NCI-H2029 (cell line): Measurements from ENCODE around the gene CPLANE1.
"Not testable (repeated sequence)": the region's sequence is repeated elsewhere in the genome, so short reads cannot be mapped to it uniquely, and the experiment has no call there.

Experiments used
- DNase-seq: peaks from one replicate; lab custom pipeline; 2025; lab: John Stamatoyannopoulos, UW

Gene CPLANE1

DNA sequence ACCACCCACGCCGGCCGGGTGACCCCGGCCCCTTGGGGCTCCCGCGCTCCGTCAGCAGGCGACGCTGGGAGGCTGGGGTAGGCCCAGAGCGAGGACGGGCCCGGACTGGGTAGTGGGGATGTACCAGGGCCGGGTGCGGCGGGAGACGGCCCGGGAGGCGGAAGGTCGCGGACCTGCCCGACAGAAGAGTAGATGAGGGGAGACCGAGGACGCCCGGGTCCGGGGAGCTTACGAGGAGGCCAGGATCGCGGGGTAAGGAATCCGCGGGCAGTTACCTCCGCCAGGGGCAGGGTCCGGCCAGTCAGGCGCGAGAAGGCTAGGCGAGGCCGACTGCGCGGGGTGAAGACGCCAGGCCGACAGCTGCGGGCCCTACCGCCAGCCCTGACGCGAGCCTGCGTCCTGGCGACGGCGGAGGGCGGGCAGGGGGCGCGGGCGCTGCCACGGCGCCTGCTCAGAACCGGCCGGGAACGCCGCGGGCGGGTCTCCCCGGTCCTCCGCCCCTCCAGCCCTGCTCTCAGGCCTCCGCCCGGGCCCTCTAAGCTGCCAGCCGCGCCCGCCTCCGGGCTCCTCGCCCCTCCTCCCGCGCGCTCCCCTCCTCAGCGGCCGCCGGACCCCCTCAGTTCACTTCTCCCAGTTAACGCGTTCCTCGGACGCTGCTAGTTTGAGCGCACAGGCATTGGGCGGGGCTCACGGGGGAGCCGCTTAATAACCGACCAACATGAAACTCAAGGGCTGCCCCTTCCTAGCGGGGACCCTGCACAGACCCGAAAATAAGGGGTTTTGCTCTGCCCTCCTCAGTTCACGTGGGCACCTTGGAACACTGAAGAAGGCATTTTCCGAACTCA is at the start of gene CPLANE1:
TSS of gene CPLANE1 (minus strand) at position 407 of the 845 bp plus-strand sequence. CDS start 1,678 bp downstream, outside the sequence.
- DNase-seq = peak; percentile 56

DNA sequence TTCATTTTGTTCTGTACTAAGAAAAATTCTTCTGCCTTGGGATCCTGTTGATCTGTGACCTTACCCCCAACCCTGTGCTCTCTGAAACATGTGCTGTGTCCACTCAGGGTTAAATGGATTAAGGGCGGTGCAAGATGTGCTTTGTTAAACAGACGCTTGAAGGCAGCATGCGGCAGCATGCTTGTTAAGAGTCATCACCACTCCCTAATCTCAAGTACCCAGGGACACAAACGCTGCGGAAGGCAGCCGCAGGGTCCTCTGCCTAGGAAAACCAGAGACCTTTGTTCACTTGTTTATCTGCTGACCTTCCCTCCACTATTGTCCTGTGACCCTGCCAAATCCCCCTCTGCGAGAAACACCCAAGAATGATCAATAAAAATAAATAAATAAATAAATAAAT is 47.1 kb upstream of the CPLANE1 start:
- not testable (repeated sequence) for DNase-seq

DNA sequence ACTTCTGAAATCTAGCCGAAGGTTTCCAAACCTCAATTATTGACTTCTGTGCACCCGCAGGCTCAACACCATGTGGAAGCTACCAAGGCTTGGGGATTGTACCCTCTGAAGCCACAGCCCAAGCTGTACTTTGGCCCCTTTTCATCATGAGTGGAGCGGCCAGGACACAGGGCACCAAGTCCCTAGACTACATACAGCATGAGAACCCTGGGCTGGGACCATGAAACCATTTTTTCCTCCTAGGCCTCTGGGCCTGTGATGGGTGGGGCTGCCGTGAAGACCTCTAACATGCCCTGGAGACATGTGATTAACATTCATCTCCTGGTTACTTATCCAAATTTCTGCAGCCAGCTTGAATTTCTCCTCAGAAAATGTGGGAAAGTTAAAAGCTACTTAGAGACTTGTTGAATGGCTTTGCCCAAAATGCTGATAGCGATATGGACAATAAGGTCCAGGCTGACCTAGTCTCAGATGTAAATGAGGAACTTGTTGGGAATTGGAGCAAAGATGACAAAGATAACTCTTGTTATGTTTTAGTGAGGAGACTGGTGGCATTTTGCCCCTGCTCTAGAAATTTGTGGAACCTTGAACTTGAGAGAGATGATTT is 34.1 kb upstream of the CPLANE1 start:
- DNase-seq = no peak

DNA sequence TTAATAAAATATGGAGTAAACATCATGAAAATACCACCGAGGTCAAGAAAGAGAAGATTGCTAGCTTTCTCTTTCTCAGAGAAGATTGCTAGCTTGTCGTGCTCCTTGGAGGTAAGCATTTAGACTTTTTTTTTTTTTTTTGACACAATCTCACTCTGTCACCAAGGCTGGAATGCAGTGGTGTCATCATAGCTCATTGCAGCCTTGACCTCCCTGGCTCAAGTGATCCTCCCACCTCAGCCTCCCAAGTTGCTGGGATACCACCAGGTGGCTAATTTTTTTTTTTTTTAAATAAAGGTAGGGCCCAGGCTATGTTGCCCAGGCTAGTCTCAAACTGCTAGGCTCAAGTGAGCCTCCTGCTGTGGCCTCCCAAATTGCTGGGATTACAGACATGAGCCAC is 26.3 kb upstream of the CPLANE1 start:
- DNase-seq = no peak

DNA sequence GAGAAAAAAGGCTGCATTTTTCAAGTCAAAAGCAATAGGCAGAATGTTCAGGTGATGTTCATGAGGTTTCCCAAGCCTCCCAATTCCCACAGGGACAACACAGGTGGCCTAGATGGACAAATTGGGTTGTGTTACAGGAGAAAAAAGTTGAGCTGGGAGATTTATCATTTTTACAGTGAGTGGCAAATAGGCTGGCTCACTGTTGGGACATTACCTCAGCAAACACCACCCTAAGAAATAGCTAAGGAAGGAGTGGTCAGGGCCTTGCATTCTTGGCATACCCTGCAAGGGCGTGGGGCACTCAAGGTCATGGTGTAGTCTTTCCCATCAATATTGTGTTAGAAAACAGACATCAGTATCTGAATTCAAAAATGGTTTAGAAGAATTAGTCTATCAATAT is 23.3 kb upstream of the CPLANE1 start:
- no peak for DNase-seq

DNA sequence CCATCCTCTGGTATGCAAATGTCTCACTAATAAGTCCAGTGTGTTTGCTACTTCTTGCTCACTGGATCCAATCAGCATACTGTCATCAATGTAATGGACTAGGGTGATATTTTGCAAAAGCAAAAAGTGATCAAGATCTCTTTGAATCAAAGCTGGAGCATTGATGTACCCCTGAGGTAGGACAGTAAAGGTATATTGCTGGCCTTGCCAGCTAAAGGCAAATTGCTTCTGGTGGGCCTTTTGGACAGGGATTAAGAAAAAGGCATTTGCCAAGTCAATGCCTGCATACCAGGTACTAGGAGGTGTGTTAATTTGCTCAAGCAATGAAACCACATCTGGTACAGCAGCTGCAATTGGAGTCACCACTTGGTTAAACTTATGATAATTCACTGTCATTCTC is 18.9 kb upstream of the CPLANE1 start:
- not testable (repeated sequence) for DNase-seq

DNA sequence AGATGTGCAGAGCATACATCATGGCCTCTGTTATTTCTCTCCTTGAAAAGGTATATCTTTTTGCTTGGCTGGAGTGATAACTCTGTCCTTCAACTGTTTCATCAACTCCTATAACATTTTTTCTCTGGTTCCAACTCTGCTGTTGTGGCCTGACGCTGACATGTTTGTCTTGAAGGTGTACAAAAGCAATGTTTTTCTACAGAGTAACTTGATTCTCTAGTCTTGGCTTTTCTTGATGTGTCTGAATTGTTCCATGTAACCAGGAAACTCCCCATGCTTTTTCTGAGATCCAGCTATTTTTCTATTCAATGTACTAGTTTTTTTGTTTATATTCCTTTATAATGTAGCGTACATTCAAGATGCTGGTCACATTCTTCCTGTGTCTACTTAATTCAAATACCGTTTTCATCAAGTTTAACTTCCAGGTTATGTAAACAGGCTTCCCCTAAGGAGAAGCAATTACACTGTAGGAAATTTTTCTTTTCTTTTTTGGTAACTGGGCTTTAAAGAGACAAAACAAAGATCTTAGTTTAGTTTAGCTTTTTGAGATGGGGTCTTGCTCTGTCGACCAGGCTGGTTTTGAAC is 6.7 kb upstream of the CPLANE1 start:
- no peak for DNase-seq

DNA sequence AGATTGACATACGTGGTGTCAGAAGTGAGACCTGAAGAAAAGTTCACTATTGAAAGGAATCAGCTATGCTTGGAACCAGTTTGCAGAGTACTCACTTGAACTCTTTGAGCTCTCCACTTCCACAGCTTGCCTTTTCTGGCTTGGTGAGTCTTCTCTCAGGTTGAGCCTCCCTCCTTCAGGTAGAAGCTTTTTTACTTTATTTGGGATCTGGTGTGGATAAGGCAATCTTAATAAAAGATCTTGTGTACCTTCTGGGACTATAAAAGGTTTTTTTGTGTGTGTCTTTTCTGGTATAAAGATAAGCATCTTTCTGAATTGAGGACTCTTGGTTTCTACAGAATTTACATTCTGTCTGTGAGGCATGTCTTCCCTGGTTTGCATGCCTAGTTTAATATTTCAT is 5.4 kb upstream of the CPLANE1 start:
- DNase-seq = no peak

DNA sequence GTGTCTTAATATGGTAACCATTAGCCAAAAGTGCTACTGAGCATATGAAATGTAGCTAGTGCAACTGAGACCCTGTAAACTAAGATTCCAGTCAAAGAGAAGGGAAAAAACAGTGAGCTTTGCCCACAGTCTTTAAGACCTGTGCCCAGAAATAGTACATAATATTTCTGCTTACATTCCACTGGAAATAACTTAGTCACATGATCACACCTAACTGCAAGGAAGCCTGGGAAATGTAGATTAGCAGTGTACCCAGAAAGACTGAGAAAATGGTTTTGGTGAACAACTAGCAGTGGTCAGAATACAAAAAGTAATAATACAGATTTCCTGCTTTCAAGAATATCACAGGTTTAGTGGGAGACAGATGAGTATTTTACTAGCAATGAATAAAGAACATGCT is 2.5 kb upstream of the CPLANE1 start:
- no peak for DNase-seq

DNA sequence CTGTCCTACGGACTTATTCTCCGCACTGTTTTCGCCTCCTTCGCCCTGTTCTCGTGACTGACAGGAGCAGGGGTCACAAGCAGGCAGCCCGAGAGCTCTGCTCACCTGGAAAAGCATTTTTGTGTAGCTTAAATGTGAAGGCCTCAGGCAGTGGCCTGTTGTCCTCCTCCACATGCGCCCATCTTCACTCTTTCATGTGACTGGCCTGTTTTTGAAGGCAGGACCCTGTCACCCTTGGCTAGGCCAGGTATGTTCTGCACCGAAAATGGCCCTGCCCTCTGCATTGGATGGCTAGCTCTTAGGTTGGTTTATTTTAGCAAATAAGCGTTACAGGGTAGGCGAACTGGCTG is 614 bp upstream of the CPLANE1 start:
- no peak for DNase-seq

DNA sequence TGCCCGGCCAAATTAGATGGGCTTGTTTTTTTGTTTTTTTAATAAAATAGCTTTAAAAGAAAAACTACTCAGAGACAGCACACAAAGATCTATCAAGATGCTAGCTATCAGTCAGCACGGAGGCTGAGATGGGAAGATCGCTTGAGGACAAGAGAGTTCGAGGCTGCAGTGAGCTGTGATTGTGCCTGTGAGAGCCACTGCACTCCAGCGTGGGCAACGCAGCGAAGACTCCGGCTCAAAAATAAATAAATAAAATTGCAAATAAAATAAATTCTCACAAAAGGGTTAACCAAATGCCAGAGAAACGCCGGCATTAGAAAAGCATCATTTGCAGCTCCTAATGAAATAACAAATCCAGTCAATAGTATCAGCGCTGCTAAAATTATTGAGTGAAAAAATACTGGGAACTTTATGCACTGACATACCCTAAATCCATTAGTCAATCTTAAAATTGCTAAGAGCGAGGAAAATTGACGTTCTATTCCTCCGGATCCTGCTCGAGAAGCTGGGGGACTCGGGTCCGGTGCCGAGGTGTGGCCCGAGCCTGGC is 681 bp downstream of the CPLANE1 start:
- DNase-seq = no peak

DNA sequence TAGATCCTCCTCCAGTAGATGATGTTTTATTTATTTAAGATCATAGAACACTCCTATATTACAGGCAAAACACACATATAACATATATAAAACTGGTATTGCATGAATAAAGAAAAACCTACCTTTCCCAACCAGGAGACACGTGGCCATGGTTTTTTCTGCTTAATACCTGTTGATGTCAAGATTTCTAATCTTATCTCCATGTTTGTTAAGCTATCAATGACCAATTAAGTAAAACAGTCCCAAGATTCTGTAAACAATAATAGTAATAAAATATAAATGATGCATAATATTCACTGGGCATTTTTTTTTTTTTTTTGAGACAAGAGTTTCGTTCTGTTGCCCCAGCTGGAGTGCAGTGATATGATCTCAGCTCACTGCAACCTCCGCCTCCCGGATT is 1.7 kb downstream of the CPLANE1 start:
- no peak for DNase-seq

DNA sequence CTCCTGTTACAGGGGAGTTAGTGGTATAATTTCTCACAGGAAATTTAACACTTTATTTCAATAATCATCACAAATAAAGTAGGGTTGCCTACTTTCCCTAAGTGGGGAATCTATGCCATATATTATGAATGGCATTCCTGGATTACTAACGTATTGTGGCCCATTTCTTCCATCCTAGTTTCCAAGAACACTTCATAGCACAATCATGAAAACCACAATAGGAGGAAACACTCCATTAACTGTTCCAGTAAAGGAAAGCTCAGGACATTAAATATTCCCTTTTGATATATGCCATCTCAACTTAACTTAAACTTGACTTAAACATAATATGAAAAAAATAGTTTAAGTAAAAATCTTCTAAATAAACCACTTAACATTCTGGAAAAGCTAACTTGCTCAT is 2.1 kb downstream of the CPLANE1 start:
- no peak for DNase-seq

DNA sequence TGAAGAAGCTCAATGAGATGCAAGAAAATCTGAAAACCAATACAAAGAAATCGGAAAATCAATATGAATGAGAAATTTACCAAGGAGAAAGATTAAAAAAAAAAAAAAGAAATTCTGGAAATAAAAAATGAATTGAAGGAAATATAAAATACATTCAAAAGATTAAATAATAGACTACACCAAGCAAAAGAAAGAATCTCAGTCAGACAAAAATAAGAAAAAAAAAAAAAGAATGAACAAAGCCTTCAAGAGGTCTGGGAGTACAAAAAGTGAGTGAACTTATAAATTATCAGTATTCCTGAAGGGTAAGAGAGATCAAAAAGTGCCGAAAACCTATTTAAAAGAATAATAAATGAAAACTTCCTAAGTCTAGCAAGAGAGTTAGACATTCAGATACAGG is 14.9 kb downstream of the CPLANE1 start:
- DNase-seq = no peak

DNA sequence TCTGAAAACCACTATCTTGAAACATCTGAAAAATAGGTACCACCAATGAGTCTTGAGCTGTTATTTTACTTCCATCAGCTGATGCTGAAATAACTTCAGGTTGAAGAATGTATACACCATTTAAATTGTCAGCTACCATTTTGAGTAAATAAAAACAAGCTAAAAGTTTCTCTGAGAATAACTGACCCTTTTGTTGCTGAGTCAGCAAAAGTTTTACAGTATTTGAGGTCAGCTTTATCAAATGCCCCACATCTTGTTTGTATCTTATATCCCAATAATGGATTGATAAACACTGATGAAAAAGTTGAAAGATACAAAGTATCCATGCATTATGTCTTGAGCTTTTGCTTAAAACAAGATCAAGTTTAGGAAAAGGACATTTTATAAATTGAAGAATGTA is 22.8 kb downstream of the CPLANE1 start:
- no peak for DNase-seq

DNA sequence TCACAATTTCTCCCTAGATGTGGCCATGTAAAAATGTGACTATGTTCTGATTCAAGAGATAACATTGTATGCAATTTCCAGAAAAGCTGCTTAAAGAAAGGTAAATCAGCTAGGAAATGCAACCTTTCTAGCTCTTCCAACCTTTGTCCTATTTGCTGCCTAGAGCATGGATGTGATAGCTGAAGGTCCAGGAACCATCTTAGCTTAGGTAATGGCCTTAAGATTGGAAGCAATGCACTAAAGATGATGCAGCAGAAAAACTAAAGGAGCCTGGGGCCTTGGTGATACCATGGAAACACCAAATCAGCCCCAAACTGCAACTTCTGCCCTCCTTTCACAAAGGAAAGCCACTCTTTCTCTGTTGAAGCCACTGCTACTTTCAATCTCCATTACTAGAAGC is 27.0 kb downstream of the CPLANE1 start:
- DNase-seq = no peak

DNA sequence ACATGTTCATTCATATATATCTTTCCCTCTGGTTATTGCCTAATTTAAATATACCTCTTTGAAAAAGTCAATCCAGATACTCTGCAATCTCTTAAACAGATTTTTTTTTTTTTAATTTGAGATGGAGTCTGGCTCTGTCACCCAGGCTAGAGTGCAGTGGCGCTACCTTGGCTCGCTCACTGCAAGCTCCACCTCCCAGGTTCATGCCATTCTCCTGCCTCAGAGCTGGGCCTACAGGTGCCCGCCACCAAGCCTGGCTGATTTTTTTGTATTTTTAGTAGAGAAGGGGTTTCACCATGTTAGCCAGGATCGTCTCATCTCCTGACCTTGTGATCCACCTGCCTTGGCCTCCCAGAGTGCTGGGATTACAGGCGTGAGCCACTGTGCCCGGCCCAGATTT is 28.8 kb downstream of the CPLANE1 start:
- DNase-seq = not testable (repeated sequence)

DNA sequence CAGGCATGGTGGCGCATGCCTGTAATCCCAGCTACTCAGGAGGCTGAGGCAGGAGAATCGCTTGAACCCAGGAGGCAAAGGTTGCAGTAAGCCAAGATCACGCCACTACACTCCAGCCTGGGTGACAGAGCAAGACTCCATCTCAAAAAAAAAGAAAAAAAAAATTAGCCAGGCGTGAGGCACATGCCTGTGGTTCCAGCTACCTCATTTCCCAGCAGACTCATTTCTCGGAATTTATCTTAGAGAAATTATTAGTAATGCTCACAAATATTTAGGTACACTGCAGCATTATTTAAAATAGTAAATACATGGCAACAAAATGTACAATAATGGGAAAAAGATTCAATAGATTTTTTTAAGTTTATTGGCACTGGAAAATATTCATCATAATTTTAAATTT is 29.8 kb downstream of the CPLANE1 start:
- DNase-seq = not testable (repeated sequence)

DNA sequence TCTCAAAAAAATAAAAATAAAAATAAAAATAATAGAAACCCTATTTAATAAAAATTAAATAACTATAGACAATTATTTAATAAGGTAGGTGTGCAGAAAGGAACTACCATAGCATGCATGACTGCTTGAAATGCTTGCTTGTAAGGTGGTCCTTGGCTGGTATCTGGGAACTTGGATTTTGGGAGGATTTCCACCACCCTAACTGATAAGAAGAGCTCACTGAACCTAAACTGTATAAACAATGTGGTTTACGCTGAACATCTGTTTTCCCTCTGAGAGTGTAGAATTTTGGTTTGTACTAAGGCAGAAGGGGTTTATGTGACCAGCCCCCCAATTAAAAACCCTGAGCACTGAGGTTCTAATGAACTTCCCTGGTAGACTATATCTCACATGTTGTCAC is 31.2 kb downstream of the CPLANE1 start:
- no peak for DNase-seq

DNA sequence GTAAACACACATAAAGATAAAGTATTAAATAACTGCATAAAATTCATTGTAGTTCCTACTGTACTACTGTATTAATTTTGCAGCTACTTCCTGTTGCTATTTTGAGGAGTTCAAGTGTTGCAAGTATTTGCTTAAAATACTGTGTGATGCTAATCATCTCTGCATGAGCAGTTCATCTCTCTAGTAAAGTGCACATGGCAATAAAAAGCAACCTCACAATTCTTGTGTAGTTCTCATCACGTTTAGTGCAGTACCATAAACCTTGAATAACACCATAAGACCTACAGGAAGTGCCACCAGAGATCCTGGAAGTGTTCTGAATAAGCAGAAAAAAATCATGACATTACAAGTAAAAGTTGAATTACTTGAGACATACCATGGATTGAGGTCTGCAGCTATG is 34.6 kb downstream of the CPLANE1 start:
- peak; percentile 70 for DNase-seq

DNA sequence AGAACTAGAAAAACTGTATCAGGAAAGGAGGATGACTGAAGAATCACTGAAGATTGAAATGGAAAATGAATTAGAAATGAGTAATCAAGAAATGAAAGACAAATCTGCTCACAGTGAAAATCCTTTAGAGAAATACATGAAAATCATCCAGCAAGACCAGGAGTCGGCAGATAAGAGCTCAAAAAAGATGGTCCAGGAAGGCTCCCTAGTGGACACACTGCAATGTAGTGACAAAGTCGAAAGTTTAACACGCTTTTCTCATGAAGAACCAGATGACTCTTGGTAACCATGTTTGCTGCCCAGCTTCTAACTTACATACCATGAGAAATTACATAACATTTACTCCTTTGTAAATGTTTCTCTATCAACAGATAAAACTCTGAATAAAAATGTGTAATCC is 37.1 kb downstream of the CPLANE1 start:
- no peak for DNase-seq

DNA sequence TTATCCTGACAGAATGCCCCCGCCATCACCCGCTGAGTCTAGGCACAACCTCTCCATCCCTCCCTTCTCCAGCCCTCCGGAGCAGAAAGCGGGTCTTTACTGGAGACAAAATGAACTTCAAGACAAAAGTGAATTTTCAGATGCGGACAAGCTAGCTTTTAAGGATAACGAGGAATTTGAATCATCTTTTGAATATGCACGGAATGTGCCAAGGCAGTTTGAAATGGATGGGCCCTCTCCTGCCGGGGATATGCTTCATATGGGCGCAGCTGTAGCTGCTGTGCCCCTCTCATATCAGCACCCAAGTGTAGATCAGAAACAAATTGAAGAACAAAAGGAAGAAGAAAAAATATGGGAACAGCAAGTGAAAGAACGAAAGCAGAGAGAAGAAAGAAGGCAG is 37.5 kb downstream of the CPLANE1 start:
- DNase-seq = no peak
